ENCODE measurements around the gene LGALS3.
A peak's percentile ranks its signal among the peaks of the same experiment; 100 is the strongest.

LGALS3 gene

DNA sequence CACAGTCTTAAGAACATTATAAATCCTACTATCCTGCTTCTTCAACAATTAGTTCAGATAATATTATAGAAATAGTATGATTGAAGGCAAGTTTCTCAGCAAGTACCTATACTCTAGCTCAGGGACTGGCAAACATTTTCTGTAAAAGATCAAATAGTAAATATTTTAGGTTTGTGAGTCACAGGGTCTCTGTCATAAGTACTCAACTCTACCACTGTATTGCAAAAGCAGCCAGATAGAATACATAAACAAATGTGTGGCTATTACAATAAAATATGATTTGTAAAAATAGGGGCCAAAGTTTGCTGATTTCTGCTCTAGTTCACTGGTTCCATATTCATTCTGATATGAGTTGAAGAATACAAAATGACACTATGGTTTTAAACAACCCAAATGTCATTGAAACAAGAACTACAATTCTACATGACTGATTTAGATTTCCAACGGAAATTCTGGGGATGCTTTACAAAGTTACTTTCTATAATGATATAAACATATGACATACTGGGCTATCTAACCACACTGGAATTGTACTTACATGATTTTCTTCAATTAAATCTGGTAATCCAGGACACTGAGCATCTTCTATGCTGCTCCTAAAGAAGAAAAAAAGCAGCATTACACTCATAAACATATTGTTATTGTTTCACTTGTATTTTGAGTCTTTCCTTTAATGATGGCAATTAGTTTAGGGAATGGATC lies 23.2 kb downstream of the LGALS3 start:
- H3K4me3 ChIP-seq (ENCODE audit: low read depth, low read length): no peak overlapping the region
- TF ChIP-seq, protein P1, sequence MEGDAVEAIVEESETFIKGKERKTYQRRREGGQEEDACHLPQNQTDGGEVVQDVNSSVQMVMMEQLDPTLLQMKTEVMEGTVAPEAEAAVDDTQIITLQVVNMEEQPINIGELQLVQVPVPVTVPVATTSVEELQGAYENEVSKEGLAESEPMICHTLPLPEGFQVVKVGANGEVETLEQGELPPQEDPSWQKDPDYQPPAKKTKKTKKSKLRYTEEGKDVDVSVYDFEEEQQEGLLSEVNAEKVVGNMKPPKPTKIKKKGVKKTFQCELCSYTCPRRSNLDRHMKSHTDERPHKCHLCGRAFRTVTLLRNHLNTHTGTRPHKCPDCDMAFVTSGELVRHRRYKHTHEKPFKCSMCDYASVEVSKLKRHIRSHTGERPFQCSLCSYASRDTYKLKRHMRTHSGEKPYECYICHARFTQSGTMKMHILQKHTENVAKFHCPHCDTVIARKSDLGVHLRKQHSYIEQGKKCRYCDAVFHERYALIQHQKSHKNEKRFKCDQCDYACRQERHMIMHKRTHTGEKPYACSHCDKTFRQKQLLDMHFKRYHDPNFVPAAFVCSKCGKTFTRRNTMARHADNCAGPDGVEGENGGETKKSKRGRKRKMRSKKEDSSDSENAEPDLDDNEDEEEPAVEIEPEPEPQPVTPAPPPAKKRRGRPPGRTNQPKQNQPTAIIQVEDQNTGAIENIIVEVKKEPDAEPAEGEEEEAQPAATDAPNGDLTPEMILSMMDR (IDR thresholded peaks at IDR 0.05; ENCODE audit: borderline replicate concordance, insufficient read depth, low read depth, low read length): no peak

DNA sequence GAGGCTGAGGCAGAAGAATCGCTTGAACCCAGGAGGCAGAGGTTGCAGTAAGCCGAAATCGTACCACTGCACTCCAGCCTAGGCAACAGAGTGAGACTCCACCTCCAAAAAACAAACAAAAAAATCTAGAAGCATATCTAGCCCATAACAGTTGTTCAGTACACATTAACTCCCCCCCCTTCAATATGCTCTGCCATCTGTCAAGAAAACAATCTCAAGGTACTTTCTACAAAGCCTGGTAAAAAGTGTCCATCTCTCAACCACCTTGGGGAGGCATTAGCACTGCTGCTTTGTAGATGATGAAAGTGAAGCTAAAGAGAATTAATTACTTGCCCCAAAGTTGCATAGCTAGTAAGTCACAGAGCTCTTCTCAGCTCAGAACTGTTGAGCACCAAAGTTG lies 24.9 kb downstream of the LGALS3 start:
- TF ChIP-seq, protein P1 (IDR thresholded peaks at IDR 0.05; ENCODE audit: borderline replicate concordance, insufficient read depth, low read depth, low read length): no peak
- no peak overlapping the region for H3K4me3 ChIP-seq (ENCODE audit: low read depth, low read length)

DNA sequence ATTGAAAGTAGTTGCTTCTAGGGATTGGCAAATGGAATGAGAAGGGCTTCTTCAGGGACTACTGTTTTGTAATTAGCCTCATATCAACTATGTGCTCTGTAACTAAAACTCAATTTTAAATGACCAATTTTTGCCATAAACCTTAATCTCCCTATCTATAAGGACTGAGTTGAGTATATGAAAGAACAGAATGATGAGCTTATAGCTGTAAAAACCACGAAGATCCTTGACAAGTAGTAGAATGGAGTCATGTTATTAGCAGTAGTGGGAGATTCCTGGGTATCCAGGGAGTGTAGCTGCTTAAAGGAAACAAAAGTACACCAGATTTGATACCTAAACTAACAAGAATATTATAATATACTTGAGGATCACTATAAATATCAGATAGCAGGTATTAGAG lies 28.0 kb downstream of the LGALS3 start:
- no peak overlapping the region for H3K4me3 ChIP-seq (ENCODE audit: low read depth, low read length)
- TF ChIP-seq, protein P1 (IDR thresholded peaks at IDR 0.05; ENCODE audit: borderline replicate concordance, insufficient read depth, low read depth, low read length): no peak

GRCh38 chr14:55158412-55158811 lies 29.4 kb downstream of the LGALS3 start:
- no peak overlapping the region for H3K4me3 ChIP-seq (ENCODE audit: low read depth, low read length)
- TF ChIP-seq, protein P1 (IDR thresholded peaks at IDR 0.05; ENCODE audit: borderline replicate concordance, insufficient read depth, low read depth, low read length): no peak

DNA sequence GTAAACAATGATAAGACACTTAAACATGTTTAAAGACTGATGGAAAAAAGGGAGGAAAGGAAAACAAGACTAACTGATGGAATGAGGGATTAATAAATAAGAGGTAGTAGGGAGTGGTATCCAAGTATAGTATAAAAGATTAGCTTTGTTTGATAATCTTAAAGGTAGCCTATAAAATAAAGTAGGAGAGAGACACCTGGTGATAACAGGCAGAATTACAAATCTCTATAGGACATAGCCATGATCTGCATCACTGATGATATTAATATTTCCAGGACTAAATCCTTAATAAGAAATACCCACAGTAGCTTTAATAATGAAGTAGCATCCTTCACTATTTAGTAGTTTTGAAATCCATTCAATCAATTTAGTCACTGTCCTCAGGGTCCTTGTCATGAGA lies 31.9 kb downstream of the LGALS3 start:
- no peak overlapping the region for H3K4me3 ChIP-seq (ENCODE audit: low read depth, low read length)
- TF ChIP-seq, protein P1 (IDR thresholded peaks at IDR 0.05; ENCODE audit: borderline replicate concordance, insufficient read depth, low read depth, low read length): 0 out of 2 replicates have a peak, but pooled peaks have one; percentile 21

- H3K4me3 ChIP-seq (ENCODE audit: low read depth, low read length): no peak overlapping the region
- TF ChIP-seq, protein P1 (IDR thresholded peaks at IDR 0.05; ENCODE audit: borderline replicate concordance, insufficient read depth, low read depth, low read length): no peak
Measured at GRCh38 chr14:55170526-55170925, 41.5 kb downstream of the LGALS3 start.

DNA sequence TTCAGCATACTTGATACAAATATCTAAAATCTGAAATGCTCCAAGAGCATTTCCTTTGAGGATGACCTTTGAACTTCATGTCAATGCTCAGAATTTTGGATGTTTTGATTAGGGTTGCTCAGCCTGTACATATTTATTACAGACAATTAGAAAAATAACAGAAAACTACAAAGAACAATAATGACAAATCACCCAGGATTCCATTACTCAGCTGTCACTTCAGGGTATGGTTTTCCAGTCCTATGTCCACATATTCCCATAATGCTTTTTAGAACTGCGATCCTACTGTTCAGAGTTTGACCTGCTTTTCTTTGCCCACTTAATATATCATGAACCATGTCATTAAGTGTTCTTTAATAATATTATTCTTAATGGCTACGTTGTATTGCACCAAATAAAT lies 51.0 kb downstream of the LGALS3 start:
- TF ChIP-seq, protein P1 (IDR thresholded peaks at IDR 0.05; ENCODE audit: borderline replicate concordance, insufficient read depth, low read depth, low read length): no peak
- H3K4me3 ChIP-seq (ENCODE audit: low read depth, low read length): no peak overlapping the region

Data from GM12875 (cell line).